ENCODE measurements around the gene OR6K3.

DNA sequence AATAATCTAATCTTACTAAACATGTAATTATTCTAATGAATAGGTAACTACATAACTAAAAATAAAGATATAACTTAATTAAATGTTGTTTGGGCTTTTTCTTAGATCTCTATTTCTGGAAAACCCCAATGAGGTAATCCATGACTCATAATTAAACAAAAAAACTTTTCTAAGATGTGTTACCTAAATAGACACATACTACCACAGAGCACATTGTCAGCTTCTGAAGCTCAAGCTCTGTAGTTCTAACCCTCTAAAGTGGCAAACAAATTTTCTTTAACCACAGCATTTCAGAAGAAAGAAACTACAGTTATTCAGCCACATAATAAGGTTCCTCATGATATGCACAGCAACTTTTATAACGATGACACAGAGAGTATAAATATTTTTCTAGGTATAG lies 4.2 kb downstream of the OR6K3 start:
- no peak for TF ChIP-seq ZNF274 (IDR thresholded peaks at IDR 0.05; ENCODE audit: low read depth, low read length)
- no peak for TF ChIP-seq SUZ12 (IDR thresholded peaks at IDR 0.05; ENCODE audit: extremely low read depth, insufficient read depth, insufficient read length)
- TF ChIP-seq YY1 (IDR thresholded peaks at IDR 0.05; ENCODE audit: insufficient read depth, insufficient read length): no peak

All from NT2/D1 (cell line).